Stimulated activated CD4-positive, alpha-beta T cell treated with anti-CD3 and anti-CD28 coated beads, TNF-alpha, amount 100 ng/mL, for 48 hours (primary cell): Measurements from ENCODE around the gene AGAP9.
"Not testable (repeated sequence)": the region's sequence is repeated elsewhere in the genome, so short reads cannot be mapped to it uniquely, and the experiment has no call there.

ENCODE experiments used
- DNase-seq, 3 donors: peaks; one replicate each; pipeline ENCODE4 v3.0.0-alpha.2; 2020; ENCODE audit warnings: low read depth in 3 of 3

The AGAP9 gene

GRCh38 chr10:47485943-47486342 lies 37.5 kb downstream of the AGAP9 start:
- not testable (repeated sequence) for DNase-seq

- not testable (repeated sequence) for DNase-seq
Measured at GRCh38 chr10:47484786-47485185, 38.7 kb downstream of the AGAP9 start.

GRCh38 chr10:47483923-47484322 lies 39.5 kb downstream of the AGAP9 start, which contains the start of gene ANXA8:
Gene ANXA8, minus strand, starts transcription at chr10:47484115. Its CDS starts 182 bp downstream, at chr10:47483933.
- not testable (repeated sequence) for DNase-seq

GRCh38 chr10:47482367-47482766 lies 41.1 kb downstream of the AGAP9 start:
- not testable (repeated sequence) for DNase-seq

- DNase-seq = not testable (repeated sequence)
Measured at GRCh38 chr10:47481768-47482181, 41.7 kb downstream of the AGAP9 start.

GRCh38 chr10:47481182-47481766 lies 42.2 kb downstream of the AGAP9 start:
- not testable (repeated sequence) for DNase-seq

GRCh38 chr10:47480133-47480532 lies 43.3 kb downstream of the AGAP9 start:
- DNase-seq = not testable (repeated sequence)

- not testable (repeated sequence) for DNase-seq
Measured at GRCh38 chr10:47478114-47478513, 45.3 kb downstream of the AGAP9 start.

- DNase-seq = not testable (repeated sequence)
Measured at GRCh38 chr10:47477078-47477477, 46.4 kb downstream of the AGAP9 start.

- not testable (repeated sequence) for DNase-seq
Measured at GRCh38 chr10:47475101-47475500, 48.3 kb downstream of the AGAP9 start.

- DNase-seq = not testable (repeated sequence)
Measured at GRCh38 chr10:47473516-47473915, 49.9 kb downstream of the AGAP9 start.

- not testable (repeated sequence) for DNase-seq
Measured at GRCh38 chr10:47472647-47473046, 50.8 kb downstream of the AGAP9 start.

GRCh38 chr10:47472072-47472471 lies 51.4 kb downstream of the AGAP9 start:
- not testable (repeated sequence) for DNase-seq

GRCh38 chr10:47468731-47469528 lies 54.5 kb downstream of the AGAP9 start:
- not testable (repeated sequence) for DNase-seq

GRCh38 chr10:47467957-47468356 lies 55.5 kb downstream of the AGAP9 start:
- not testable (repeated sequence) for DNase-seq

GRCh38 chr10:47467458-47467857 lies 56.0 kb downstream of the AGAP9 start:
- DNase-seq = not testable (repeated sequence)

- DNase-seq = not testable (repeated sequence)
Measured at GRCh38 chr10:47465216-47465917, 58.1 kb downstream of the AGAP9 start.

- not testable (repeated sequence) for DNase-seq
Measured at GRCh38 chr10:47462577-47463358, 60.7 kb downstream of the AGAP9 start.

- DNase-seq = peak in 1 of 3 donors; percentile 19
Measured at GRCh38 chr10:47461261-47461687, 62.2 kb downstream of the AGAP9 start.

GRCh38 chr10:47458466-47459154 lies 64.8 kb downstream of the AGAP9 start:
- no peak for DNase-seq

- DNase-seq = no peak
Measured at GRCh38 chr10:47457826-47458225, 65.6 kb downstream of the AGAP9 start.
